K562 (cell line): ENCODE data around the gene CLTRN. TPM values are rescaled to one million over a fixed set of nuclear protein-coding genes. Genes with fewer than 3 reads are reported as not detected.

ENCODE experiments used
- ATAC-seq: fragments of 200-7000 bp; cut with Tn5 transposase; 3 replicates; pipeline ENCODE4 v1.9.1; 2020; ENCODE audit warnings: moderate library complexity
- BruUV-seq: library from RNA; stranded (reverse); fragments of 400-500 nt; replicated peaks from 2 replicates; lab custom pipeline; 2021; lab: Mats Ljungman, UMichigan
- CTCF ChIA-PET: fragments of 300-600 bp; formaldehyde crosslinking; extraction: SDS; loops from one replicate; lab custom pipeline; 2021; ENCODE audit warnings: low intra/inter-chr PET ratio; lab: Yijun Ruan, JAX
- POLR2A ChIA-PET: fragments of 300-600, 350-650 bp; sonication (Branson Sonifier 250); formaldehyde crosslinking; extraction: SDS; loops from one replicate; lab custom pipeline; 2021; ENCODE audit warnings: antibody characterized with exemption, inconsistent platforms; lab: Yijun Ruan, JAX
- DNase-seq, 4 experiments: peaks; one replicate each; pipeline versions ENCODE4 v3.0.0 to v3.0.0-alpha.2; 2011 to 2018; ENCODE audit warnings: low spot score in 3 of 4, mixed read lengths in 3 of 4; ENCODE audit errors: extremely low read depth in 1 of 4
- FAIRE-seq: peaks from 2 replicates; lab custom pipeline; 2011; peaks lifted over from hg19 to GRCh38; lab: Jason Lieb, UNC
- H2AFZ ChIP-seq: 2 replicates; pipeline ENCODE4 v1.6.0; 2011; ENCODE audit warnings: low read depth, low read length, control low read depth, inconsistent platforms
- H3K27ac ChIP-seq: fragments of 200-600 bp; 3 replicates; pipeline ENCODE4 v1.8.0; 2011; ENCODE audit warnings: low read depth, mild to moderate bottlenecking, control low read depth, inconsistent platforms, low read length, moderate library complexity, mixed read lengths; ENCODE audit errors: extremely low read depth
- H3K27me3 ChIP-seq, 2 experiments: fragments of 300-600 bp in 1 of 2; 2 replicates in 1 of 2; 3 replicates in 1 of 2; pipeline versions ENCODE4 v1.6.0 to v1.8.0; 2011; ENCODE audit warnings: inconsistent platforms in 2 of 2, low read length in 2 of 2, mild to moderate bottlenecking in 1 of 2, mixed read lengths in 1 of 2, moderate library complexity in 1 of 2; ENCODE audit not compliant: control insufficient read depth in 2 of 2, insufficient read depth in 2 of 2
- H3K36me3 ChIP-seq: fragments of 300-600 bp; 3 replicates; pipeline ENCODE4 v1.8.0; 2011; ENCODE audit warnings: mild to moderate bottlenecking, low read length, inconsistent platforms; ENCODE audit not compliant: control insufficient read depth, insufficient read depth
- H3K4me1 ChIP-seq, 2 experiments: fragments of 200-600 bp in 1 of 2; replicated peaks in 1 of 2; 2 replicates in 1 of 2; 3 replicates in 1 of 2; pipeline versions ENCODE4 v1.5.1 to v1.8.0; 2011; ENCODE audit warnings: inconsistent platforms in 2 of 2, low read length in 2 of 2, mild to moderate bottlenecking in 1 of 2, mixed read lengths in 1 of 2, moderate library complexity in 1 of 2; ENCODE audit not compliant: control insufficient read depth in 2 of 2, insufficient read depth in 2 of 2
- H3K4me2 ChIP-seq: 2 replicates; pipeline ENCODE4 v1.6.1; 2011; ENCODE audit warnings: low read length, control low read depth, inconsistent platforms, mixed read lengths; ENCODE audit not compliant: insufficient read depth
- H3K4me3 ChIP-seq: fragments of 200-600 bp; sonication (generic), shearing (Covaris generic); 2 replicates; pipeline ENCODE4 v1.5.1; 2016; ENCODE audit warnings: control low read depth, inconsistent platforms
- H3K79me2 ChIP-seq: fragments of 200-600 bp; 3 replicates; pipeline ENCODE4 v1.8.0; 2011; ENCODE audit warnings: low read length, inconsistent platforms; ENCODE audit not compliant: control insufficient read depth, insufficient read depth
- H3K9ac ChIP-seq, 2 experiments: 2 replicates each; pipeline versions ENCODE4 v1.6.0 to v1.6.1; 2011; ENCODE audit warnings: low read depth in 2 of 2, low read length in 2 of 2, control low read depth in 1 of 2, inconsistent platforms in 1 of 2, mild to moderate bottlenecking in 1 of 2, mixed read lengths in 1 of 2; ENCODE audit not compliant: insufficient read depth in 1 of 2
- H3K9me1 ChIP-seq: one replicate; pipeline ENCODE4 v1.6.0; 2011; ENCODE audit warnings: inconsistent platforms, mild to moderate bottlenecking, low read length, moderate library complexity; ENCODE audit not compliant: control insufficient read depth, insufficient read depth
- H3K9me3 ChIP-seq: replicated peaks from 2 replicates; pipeline ENCODE4 v1.5.1; 2011; ENCODE audit warnings: low read depth, low read length, inconsistent platforms; ENCODE audit not compliant: control insufficient read depth, insufficient read depth
- H4K20me1 ChIP-seq: replicated peaks from 2 replicates; pipeline ENCODE4 v1.6.1; 2011; ENCODE audit warnings: low read length, inconsistent platforms, mixed read lengths; ENCODE audit not compliant: control insufficient read depth, insufficient read depth
- HDAC3 ChIP-seq: fragments of 450-650 bp; IDR thresholded peaks from 2 replicates; pipeline ENCODE4 v1.6.1; 2018; ENCODE audit warnings: borderline replicate concordance, mild to moderate bottlenecking, moderate library complexity; ENCODE audit not compliant: partially characterized antibody
- LARP7 ChIP-seq: fragments of 450-650 bp; IDR thresholded peaks from 2 replicates; pipeline ENCODE4 v1.6.1; 2016
- VEZF1 ChIP-seq: fragments of 200-800 bp; sonication (Bioruptor generic); IDR thresholded peaks from 2 replicates; pipeline ENCODE4 v1.6.1; 2017; ENCODE audit warnings: missing genetic modification characterization, missing compliant biosample characterization
- ZNF318 ChIP-seq, 2 experiments: fragments of 450-650 bp; IDR thresholded peaks; 2 replicates each; pipeline ENCODE4 v1.6.1; 2016; ENCODE audit warnings: mild to moderate bottlenecking in 2 of 2, borderline replicate concordance in 1 of 2, low read depth in 1 of 2, moderate library complexity in 1 of 2
- WGBS: fragments of 100-300 bp; shearing (Covaris generic); methylation state at CpG from one replicate; pipeline ENCODE4 v1.1.6; 2016; ENCODE audit warnings: low coverage, mixed read lengths; ENCODE audit not compliant: insufficient coverage; ENCODE audit errors: missing lambda C conversion rate; 5-methylcytosine and 5-hydroxymethylcytosine counted together
- in situ Hi-C: fragments of 300-500 bp; cut with MboI; formaldehyde crosslinking; loops from 4 replicates; pipeline ENCODE4 v1.15.0; 2018; ENCODE audit warnings: inconsistent platforms, mixed read lengths
- intact Hi-C: fragments of 100-400 bp; cut with micrococcal nuclease; formaldehyde crosslinking; loops from 2 replicates; pipeline ENCODE4 v1.14.2; 2022
- polyA plus RNA-seq, 8 experiments: library from polyadenylated mRNA; depleted of rRNA in 4 of 8; stranded (reverse) in 5 of 8; unstranded in 3 of 8; fragments of >200 nt; fragmentation: Nextera tagmentation in 2 of 8; fragmentation: Illumina TruSeq in 1 of 8; extraction: Ambion mirVana in 2 of 8; extraction: Trizol in 1 of 8; gene quantifications; 2 replicates each; pipeline versions ENCODE4 v1.2.1 to v1.2.3, GENCODE V29; 2011 to 2014; ENCODE audit warnings: inconsistent platforms in 1 of 8, missing spikeins in 1 of 8
- total RNA-seq, 7 experiments: library from RNA; depleted of rRNA in 6 of 7; stranded (reverse); fragments of >200 nt in 6 of 7; fragmentation: Illumina TruSeq in 2 of 7; extraction: Trizol in 2 of 7; gene quantifications; 2 replicates each; pipeline versions ENCODE4 v1.2.1 to v1.2.3, GENCODE V29; 2011 to 2021; ENCODE audit warnings: low replicate concordance in 1 of 7

CLTRN gene
- total and polyA plus RNA-seq, 9 of the 15 experiments (the other 6 are each of a cell fraction or from before 2014, with no cell fraction given) = 0.11 to 0.36 (median 0.18) TPM; not detected in 2

GRCh38 chrX:15619053-15619755, 45.4 kb downstream of the CLTRN start:
- DNase-seq = no peak
- no peak overlapping the region for H3K27ac ChIP-seq

More at GRCh38 chrX:15619053-15619755, 45.4 kb downstream of the CLTRN start:
- no TSS peak for BruUV-seq
- no peaks in the 10 kb centered on the region for H3K9me3 ChIP-seq
- H3K27me3 ChIP-seq = no peaks in the 10 kb centered on the region
- in situ Hi-C loops (no loop called here), intact Hi-C loops (no loop called here)
- no peaks in the 10 kb centered on the region for H3K79me2 ChIP-seq
- H2AFZ ChIP-seq = no peak overlapping the region
- no peaks in the 10 kb centered on the region for H3K9me1 ChIP-seq
- no peaks in the 10 kb centered on the region for H3K4me1 ChIP-seq
- CTCF ChIA-PET = no interaction called here
- H3K4me2 ChIP-seq = no peak overlapping the region
- H3K36me3 ChIP-seq = no peaks in the 10 kb centered on the region
- ATAC-seq (no peak), FAIRE-seq (no peak)
- no peak overlapping the region for H3K4me3 ChIP-seq
- no peak overlapping the region for H3K9ac ChIP-seq
- no peak for TF ChIP-seq LARP7
- no peak for TF ChIP-seq VEZF1 (CRISPR knock-in tag)
- no peak for TF ChIP-seq ZNF318 (IDR thresholded peaks at IDR 0.05; ENCODE audit: borderline replicate concordance in 1 of 2, low read depth in 1 of 2)
- TF ChIP-seq HDAC3 = no peak
- H4K20me1 ChIP-seq = no peaks in the 10 kb centered on the region
- 0% methylated on average over 3 of the region's 3 CpGs for WGBS
- POLR2A ChIA-PET = no interaction called here
